Motor neuron (in vitro differentiated cells): Measurements from ENCODE around the gene SUZ12. TPM values are rescaled to one million over a fixed set of nuclear protein-coding genes. Genes with fewer than 3 reads are reported as not detected.
"Not testable (repeated sequence)": the region's sequence is repeated elsewhere in the genome, so short reads cannot be mapped to it uniquely, and the experiment has no call there.

Experiments
- ATAC-seq, 8 experiments: fragments of 200-7000 bp; cut with Tn5 transposase; replicated peaks in 6 of 8; 2 replicates each; pipeline ENCODE4 v1.8.0; 2021; ENCODE audit warnings: mild to moderate bottlenecking in 8 of 8, moderate library complexity in 8 of 8
- H3K27ac ChIP-seq, 2 donors: fragments of 250-450 bp; sonication (Bioruptor Pico); 2 replicates each; pipeline ENCODE4 v1.9.0; 2021; ENCODE audit warnings: antibody characterized with exemption in 2 of 2, mild to moderate bottlenecking in 2 of 2, moderate library complexity in 1 of 2
- H3K4me1 ChIP-seq, 2 donors: fragments of 250-450 bp; sonication (Bioruptor Pico); replicated peaks in 1 of 2; 2 replicates each; pipeline ENCODE4 v1.6.1; 2021; ENCODE audit warnings: antibody characterized with exemption in 2 of 2, mild to moderate bottlenecking in 2 of 2, moderate library complexity in 1 of 2
- H3K4me3 ChIP-seq, 5 donors: fragments of 250-450 bp; sonication (Bioruptor Pico); 2 replicates each; pipeline ENCODE4 v1.9.0; 2021; ENCODE audit warnings: antibody characterized with exemption in 5 of 5, mild to moderate bottlenecking in 5 of 5, moderate library complexity in 4 of 5
- WGBS, 10 experiments: fragments of 450-650 bp; shearing (Covaris generic); methylation state at CpG; one replicate each; pipeline ENCODE4 v1.0.0; 2022; 5-methylcytosine and 5-hydroxymethylcytosine counted together
- in situ Hi-C, 9 experiments: fragments of 400-800 bp; cut with MboI; loops; one replicate each; pipeline ENCODE4 v1.15.0; 2021; ENCODE audit warnings: low sequenced_read_pairs in 9 of 9, low pct_unique_long_range_greater_than_20kb in 2 of 9; ENCODE audit not compliant: unreplicated experiment in 9 of 9
- total RNA-seq, 8 experiments: library from RNA; unstranded; fragments of 300-600 nt; gene quantifications; 2 replicates each; pipeline versions ENCODE4 v1.2.3 to v1.2.4, GENCODE V29; 2022

The SUZ12 gene
- total RNA-seq, 8 experiments from 2014 or later = 10.5 to 45.1 (median 14.3) TPM

- Histone ChIP-seq H3K27ac (no peak overlapping the region), H3K4me3 (no peak overlapping the region), H3K4me1 (no peaks in the 10 kb centered on the region)
- no peak for ATAC-seq
- WGBS, 10 experiments = 67 to 100% (median 94%) methylated on average over 2 to 6 of the region's 7 CpGs; no CpG with 5 or more reads in 5 of the 10 experiments
- in situ Hi-C loops = no loop called here
These were observed 84.8 kb downstream of the SUZ12 start for GRCh38 chr17:32021615-32021955.

DNA sequence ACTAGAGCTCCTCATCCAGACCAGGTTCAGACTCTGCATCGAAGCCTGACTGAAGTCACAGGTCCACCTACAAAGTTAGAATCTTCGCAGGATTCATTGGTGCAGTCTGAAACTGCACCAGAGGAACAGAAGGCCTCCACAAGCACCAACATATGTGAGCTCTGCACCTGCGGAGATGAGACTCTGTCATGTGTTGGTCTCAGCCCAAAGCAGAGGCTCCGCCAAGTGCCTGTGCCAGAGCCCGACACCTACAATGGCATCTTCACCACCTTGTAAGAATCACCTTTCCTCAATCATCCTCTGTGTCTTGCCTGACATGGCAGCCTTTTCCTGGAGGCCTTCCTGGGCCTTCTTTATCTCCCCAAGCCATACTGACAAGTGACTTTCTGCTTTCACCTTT, 85.7 kb downstream of the SUZ12 start:
- in situ Hi-C loops, H3K4me3 ChIP-seq, H3K27ac ChIP-seq, H3K4me1 ChIP-seq, ATAC-seq: not testable (repeated sequence)
- 100% methylated on average over 2 of the region's 5 CpGs; no CpG with 5 or more reads in 8 of the 10 experiments for WGBS, 10 experiments

GRCh38 chr17:32027271-32027670, 90.5 kb downstream of the SUZ12 start:
- H3K4me1 ChIP-seq, H3K27ac ChIP-seq, H3K4me3 ChIP-seq, ATAC-seq, in situ Hi-C loops: not testable (repeated sequence)
- WGBS, 10 experiments = 33 to 100% (median 92%) methylated on average over 1 to 3 of the region's 4 CpGs; no CpG with 5 or more reads in 3 of the 10 experiments

DNA sequence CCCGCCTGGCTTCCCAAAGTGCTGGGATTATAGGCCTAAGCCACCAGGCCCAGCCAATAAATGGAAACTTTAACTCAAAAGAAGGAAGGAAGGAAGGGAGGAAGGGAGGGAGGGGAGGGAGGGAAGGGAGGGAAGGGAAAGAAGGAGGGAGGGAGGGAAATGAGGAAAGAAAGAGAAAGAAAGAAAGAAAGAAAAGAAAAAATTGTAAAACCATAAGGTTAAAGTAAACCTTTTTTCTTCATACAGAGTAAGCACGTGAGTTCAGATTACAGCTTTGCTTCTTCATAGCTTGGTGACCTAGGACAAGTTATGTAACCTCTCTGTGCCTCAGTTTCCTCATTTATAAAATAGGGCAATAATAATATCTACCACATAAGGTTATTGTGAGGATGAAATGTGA, 96.4 kb downstream of the SUZ12 start:
- Histone ChIP-seq H3K4me1 (no peaks in the 10 kb centered on the region), H3K4me3 (no peak overlapping the region), H3K27ac (no peak overlapping the region)
- in situ Hi-C loops = no loop called here
- ATAC-seq = no peak
- 100% methylated on average over 1 of the region's 2 CpGs; no CpG with 5 or more reads in 3 of the 10 experiments for WGBS, 10 experiments

DNA sequence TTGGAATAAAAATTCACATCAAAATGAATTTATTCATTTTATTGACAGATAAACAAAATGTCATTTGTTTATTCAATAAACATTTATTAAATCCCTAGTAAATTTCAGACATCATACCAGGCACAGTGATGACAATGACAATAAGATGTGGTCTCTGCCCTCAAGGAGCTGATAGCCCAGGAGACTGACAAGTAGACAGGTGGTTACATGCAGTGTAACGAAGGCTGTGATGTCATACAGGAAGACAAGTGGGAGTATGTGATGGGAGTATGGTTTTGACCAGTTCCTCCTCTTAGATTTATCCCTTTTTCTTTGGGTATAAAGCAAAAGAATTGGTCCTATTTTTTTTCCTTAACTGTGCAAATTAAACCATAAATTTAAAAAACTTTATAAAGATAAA, 97.0 kb downstream of the SUZ12 start:
- 83 to 100% (median 100%) methylated on average over 1 of the region's 1 CpG; no CpG with 5 or more reads in 4 of the 10 experiments for WGBS, 10 experiments
- in situ Hi-C loops, H3K4me1 ChIP-seq: not testable (repeated sequence)

GRCh38 chr17:32040246-32040645, 103.4 kb downstream of the SUZ12 start:
- in situ Hi-C loops, H3K27ac ChIP-seq, ATAC-seq, H3K4me1 ChIP-seq, H3K4me3 ChIP-seq: not testable (repeated sequence)
- 86 to 100% methylated on average over 1 to 7 of the region's 17 CpGs; no CpG with 5 or more reads in 8 of the 10 experiments for WGBS, 10 experiments

More for the DNA sequence above, 97.0 kb downstream of the SUZ12 start:
- ATAC-seq, H3K4me3 ChIP-seq, H3K27ac ChIP-seq: not testable (repeated sequence)

DNA sequence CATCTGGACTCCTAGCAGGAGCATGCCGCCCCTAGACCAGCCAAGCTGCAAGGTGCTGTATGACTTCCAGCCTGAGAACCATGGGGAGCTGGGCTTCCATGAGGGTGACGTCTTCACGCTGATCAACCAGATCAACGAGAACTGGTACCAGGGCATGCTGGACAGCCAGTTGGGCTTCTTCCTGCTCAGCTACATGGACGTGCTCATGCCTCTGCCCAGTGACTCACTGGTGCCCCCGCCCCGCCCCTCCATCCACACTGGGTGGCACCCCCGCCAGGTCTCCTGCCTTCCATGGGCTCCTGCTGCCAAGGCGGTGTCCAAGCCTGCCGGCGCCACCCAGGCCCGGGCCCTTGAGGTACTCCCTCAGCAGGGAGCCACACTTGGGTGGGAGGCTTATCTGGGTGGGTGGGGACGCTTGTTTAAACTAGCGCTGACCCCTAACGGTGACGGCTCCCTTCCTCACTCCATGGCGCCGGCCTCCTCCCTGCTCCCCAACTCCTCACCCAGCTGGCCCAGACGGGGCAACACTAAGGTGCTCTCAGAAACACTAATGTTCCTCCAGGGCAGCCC, 104.6 kb downstream of the SUZ12 start:
- ATAC-seq, H3K4me3 ChIP-seq, H3K27ac ChIP-seq, H3K4me1 ChIP-seq, in situ Hi-C loops: not testable (repeated sequence)
- no CpG with 5 or more reads among the region's 19 CpGs for WGBS, 10 experiments

DNA sequence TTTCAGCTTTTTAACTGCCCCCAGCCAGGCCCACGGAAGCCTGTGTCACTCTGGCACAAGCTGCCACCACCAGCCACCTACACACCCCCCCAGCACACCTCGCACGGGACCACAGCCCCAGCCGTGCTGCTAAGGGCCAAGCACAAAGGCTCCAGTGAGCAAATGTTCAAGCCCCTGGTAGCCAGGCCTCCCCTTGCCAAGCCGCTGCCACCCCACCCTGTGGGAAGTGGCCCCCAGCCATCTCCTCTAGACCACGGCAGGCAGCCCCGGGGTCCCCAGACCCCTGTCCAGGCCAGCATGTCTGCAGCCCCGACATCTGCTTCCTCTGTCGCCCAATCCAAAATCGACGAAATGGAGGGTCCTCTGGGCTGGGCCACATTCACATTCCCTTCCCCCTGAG, 105.5 kb downstream of the SUZ12 start:
- WGBS, 10 experiments = no CpG with 5 or more reads among the region's 11 CpGs
- in situ Hi-C loops, H3K4me1 ChIP-seq: not testable (repeated sequence)

DNA sequence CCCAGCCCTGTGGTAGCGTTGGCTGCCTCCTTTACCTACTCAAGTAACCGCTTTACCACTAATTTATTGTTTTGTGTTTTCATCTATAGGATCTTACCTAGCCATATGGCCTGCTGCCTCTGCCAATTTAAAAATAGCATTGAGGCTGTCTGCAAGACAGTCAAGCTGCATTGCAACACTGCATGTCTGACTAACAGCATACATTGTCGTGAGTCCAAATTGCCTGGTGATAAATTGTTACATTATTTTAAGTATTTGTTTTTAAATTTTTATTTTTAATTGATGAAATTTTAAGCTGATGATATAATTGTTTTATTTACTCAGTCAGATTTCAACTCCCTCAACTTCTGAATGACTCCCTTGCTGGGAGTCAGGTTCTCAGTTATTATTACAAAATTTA, 108.8 kb downstream of the SUZ12 start:
- H3K4me3 ChIP-seq, in situ Hi-C loops, H3K27ac ChIP-seq, H3K4me1 ChIP-seq, ATAC-seq: not testable (repeated sequence)
- 17 to 100% (median 88%) methylated on average over 1 to 3 of the region's 3 CpGs; no CpG with 5 or more reads in 4 of the 10 experiments for WGBS, 10 experiments

More for the DNA sequence above, 105.5 kb downstream of the SUZ12 start:
- H3K27ac ChIP-seq, H3K4me3 ChIP-seq, ATAC-seq: not testable (repeated sequence)

- ATAC-seq, H3K27ac ChIP-seq, H3K4me3 ChIP-seq, H3K4me1 ChIP-seq, in situ Hi-C loops: not testable (repeated sequence)
- 88 to 100% (median 100%) methylated on average over 1 to 3 of the region's 6 CpGs; no CpG with 5 or more reads in 6 of the 10 experiments for WGBS, 10 experiments
These were observed 110.9 kb downstream of the SUZ12 start for GRCh38 chr17:32047663-32048062.

Other genes with a start within 250 kb of the SUZ12 start
- gene COPRS, start 77.8 kb upstream of the SUZ12 start, total RNA-seq = 10 to 100 TPM; 23.5 to 61.8 (median 28.4) TPM
- gene UTP6, start 35.3 kb upstream of the SUZ12 start, total RNA-seq = 10 to 100 TPM; 44.5 to 95.2 (median 60.3) TPM
- gene LRRC37B, start 70.4 kb downstream of the SUZ12 start, total RNA-seq = 10 to 100 TPM in 7 of 8 experiments, 1 to 10 TPM in 1; 7.3 to 26.1 (median 20.4) TPM
- 10 to 100 TPM; 21.3 to 64.4 (median 52.9) TPM for gene RHOT1, start 205.5 kb downstream of the SUZ12 start, total RNA-seq